Measurements from ENCODE around the gene HPDL. TPM values are rescaled to one million over a fixed set of nuclear protein-coding genes. Genes with fewer than 3 reads are reported as not detected.
A peak's percentile ranks its signal among the peaks of the same experiment; 100 is the strongest.

Gene HPDL
- polyA plus RNA-seq, 2 of the 4 experiments (the other 2 are of a cell fraction): 0.80 to 2.8 TPM

GRCh38 chr1:45314266-45314665, 12.4 kb upstream of the HPDL start:
- H3K4me2 ChIP-seq: no peak overlapping the region
- H3K4me3 ChIP-seq: no peak overlapping the region
- ChIA-PET POLR2A (interaction anchor here (0.7 kb wide), 1 partner anchor 514 kb away, joined by 3 read pairs; the partner anchor contains the start of gene PLK3), CTCF (interaction anchor here (0.9 to 1.1 kb wide), 2 partner anchors 11 to 12 kb away, joined by 3 to 5 read pairs; no protein-coding TSS in a partner anchor)
- 50% methylated on average over 3 of the region's 3 CpGs for WGBS (ENCODE audit: missing lambda C conversion rate)
- H3K27ac ChIP-seq: no peak overlapping the region
- no peaks in the 10 kb centered on the region for H3K4me1 ChIP-seq
- ATAC-seq (no peak), FAIRE-seq (no peak), DNase-seq (ENCODE audit: low read depth in 1 of 2, low spot score in 1 of 2) (no peak)
- H3K9me3 ChIP-seq: no peaks in the 10 kb centered on the region
- TF ChIP-seq FOSL2 (IDR thresholded peaks at IDR 0.05) (no peak), FOSL2 (CRISPR knock-in tag; IDR thresholded peaks at IDR 0.05) (no peak), MAFK (IDR thresholded peaks at IDR 0.05; ENCODE audit: partially characterized antibody) (peak; percentile 39)

GRCh38 chr1:45317166-45317565, 9.5 kb upstream of the HPDL start:
- TF ChIP-seq REST (IDR thresholded peaks at IDR 0.05): no peak
- no peak for TF ChIP-seq HOXB5 (CRISPR knock-in tag; IDR thresholded peaks at IDR 0.05)
- no peak for TF ChIP-seq TP53 (CRISPR knock-in tag; IDR thresholded peaks at IDR 0.05)
- TF ChIP-seq MAFK (IDR thresholded peaks at IDR 0.05; ENCODE audit: partially characterized antibody): no peak
- no peak for TF ChIP-seq CBX8 (IDR thresholded peaks at IDR 0.05)
- TF ChIP-seq MYC (IDR thresholded peaks at IDR 0.05; ENCODE audit: borderline replicate concordance, low read length): no peak
- no peak for TF ChIP-seq ZFP36 (IDR thresholded peaks at IDR 0.05; ENCODE audit: borderline replicate concordance, partially characterized antibody)
- no peak for TF ChIP-seq FOSL2 (IDR thresholded peaks at IDR 0.05)
- no peak for TF ChIP-seq FOSL2 (CRISPR knock-in tag; IDR thresholded peaks at IDR 0.05)
- no peak for TF ChIP-seq PBX3 (IDR thresholded peaks at IDR 0.05)
- TF ChIP-seq FOSB (CRISPR knock-in tag; IDR thresholded peaks at IDR 0.05): no peak
- no peak for TF ChIP-seq ESRRA (IDR thresholded peaks at IDR 0.05; ENCODE audit: borderline replicate concordance, low read length)
- no peak for TF ChIP-seq CHD4 (IDR thresholded peaks at IDR 0.05; ENCODE audit: borderline replicate concordance)
- no peak for TF ChIP-seq ELK1 (IDR thresholded peaks at IDR 0.05; ENCODE audit: low read depth, low read length)
- ChIA-PET POLR2A (no interaction called here), CTCF (interaction anchor here (1.1 to 1.4 kb wide), 2 partner anchors 13 to 176 kb away, joined by 3 to 4 read pairs; no protein-coding TSS in a partner anchor)
- no peak for ATAC-seq
- Histone ChIP-seq H3K4me2 (no peak overlapping the region), H3K9me3 (no peaks in the 10 kb centered on the region), H3K27ac (no peak overlapping the region), H3K4me3 (no peak overlapping the region), H3K4me1 (no peaks in the 10 kb centered on the region)
- DNase-seq (ENCODE audit: low read depth in 1 of 2, low spot score in 1 of 2): no peak
- FAIRE-seq: no peak
- WGBS (ENCODE audit: missing lambda C conversion rate): 77% methylated on average over 4 of the region's 4 CpGs

- TF ChIP-seq HOXB13 (CRISPR knock-in tag; IDR thresholded peaks at IDR 0.05; ENCODE audit: low read depth): no peak
- ChIA-PET POLR2A (no interaction called here), CTCF (interaction anchor here (1.7 kb wide), 1 partner anchor 305 kb away, joined by 10 read pairs; no protein-coding TSS in a partner anchor)
- H3K9me3 ChIP-seq: no peaks in the 10 kb centered on the region
- no peak overlapping the region for H3K27ac ChIP-seq
- no peak overlapping the region for H3K4me3 ChIP-seq
- WGBS (ENCODE audit: missing lambda C conversion rate): 76% methylated on average over 4 of the region's 4 CpGs
- ATAC-seq: no peak
- H3K4me2 ChIP-seq: no peak overlapping the region
- DNase-seq (ENCODE audit: low read depth in 1 of 2, low spot score in 1 of 2): no peak
- FAIRE-seq: no peak
- H3K4me1 ChIP-seq: no peaks in the 10 kb centered on the region
Observed at GRCh38 chr1:45319761-45320160, 6.9 kb upstream of the HPDL start.
